Sigmoid colon (tissue), 4 donors: ENCODE measurements around the gene MYLK.

ENCODE experiments used
- CTCF ChIP-seq, 4 experiments: fragments of 450-650 bp in 3 of 4; fragments of 200-600 bp in 1 of 4; IDR thresholded peaks; one replicate each; pipeline ENCODE4 v1.5.1; 2016 to 2019; ENCODE audit warnings: antibody characterized with exemption in 4 of 4, mild to moderate bottlenecking in 3 of 4, moderate library complexity in 2 of 4
- POLR2AphosphoS5 ChIP-seq, 4 donors: sonication (generic); formaldehyde crosslinking; IDR thresholded peaks; one replicate each; pipeline ENCODE4 v1.6.1; 2017; ENCODE audit warnings: antibody characterized with exemption in 4 of 4

GRCh38 chr3:123854905-123855304 is 29.2 kb downstream of the MYLK start:
- TF ChIP-seq CTCF (IDR thresholded peaks at IDR 0.05) (no peak), POLR2AphosphoS5 (IDR thresholded peaks at IDR 0.05) (no peak)
